SU-DHL-6 (cell line): ENCODE data around the gene ATG2A.

ENCODE experiments used
- EZH2phosphoT487 ChIP-seq: fragments of 200-600 bp; sonication (generic), shearing (Covaris generic); conservative IDR thresholded peaks from 2 replicates; pipeline ENCODE4 v1.6.1; 2018; ENCODE audit warnings: mild to moderate bottlenecking, antibody characterized with exemption, low read length, moderate library complexity, mixed read lengths
- TF ChIP-seq, protein P1 (sequence below): fragments of 200-600 bp; sonication (generic); IDR thresholded peaks from one replicate; pipeline ENCODE4 v1.5.1; 2017; ENCODE audit warnings: antibody characterized with exemption, mild to moderate bottlenecking, low read length, moderate library complexity; ENCODE audit not compliant: insufficient read depth, poor library complexity, severe bottlenecking

GRCh38 chr11:64903291-64903833, 13.6 kb downstream of the ATG2A start:
- TF ChIP-seq, protein P1, sequence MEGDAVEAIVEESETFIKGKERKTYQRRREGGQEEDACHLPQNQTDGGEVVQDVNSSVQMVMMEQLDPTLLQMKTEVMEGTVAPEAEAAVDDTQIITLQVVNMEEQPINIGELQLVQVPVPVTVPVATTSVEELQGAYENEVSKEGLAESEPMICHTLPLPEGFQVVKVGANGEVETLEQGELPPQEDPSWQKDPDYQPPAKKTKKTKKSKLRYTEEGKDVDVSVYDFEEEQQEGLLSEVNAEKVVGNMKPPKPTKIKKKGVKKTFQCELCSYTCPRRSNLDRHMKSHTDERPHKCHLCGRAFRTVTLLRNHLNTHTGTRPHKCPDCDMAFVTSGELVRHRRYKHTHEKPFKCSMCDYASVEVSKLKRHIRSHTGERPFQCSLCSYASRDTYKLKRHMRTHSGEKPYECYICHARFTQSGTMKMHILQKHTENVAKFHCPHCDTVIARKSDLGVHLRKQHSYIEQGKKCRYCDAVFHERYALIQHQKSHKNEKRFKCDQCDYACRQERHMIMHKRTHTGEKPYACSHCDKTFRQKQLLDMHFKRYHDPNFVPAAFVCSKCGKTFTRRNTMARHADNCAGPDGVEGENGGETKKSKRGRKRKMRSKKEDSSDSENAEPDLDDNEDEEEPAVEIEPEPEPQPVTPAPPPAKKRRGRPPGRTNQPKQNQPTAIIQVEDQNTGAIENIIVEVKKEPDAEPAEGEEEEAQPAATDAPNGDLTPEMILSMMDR = no peak
- no peak for TF ChIP-seq EZH2phosphoT487
